ENCODE measurements around the gene PPIC. TPM values are rescaled to one million over a fixed set of nuclear protein-coding genes. Genes with fewer than 3 reads are reported as not detected.

Gene PPIC
- total and polyA plus RNA-seq, 2 donors (not counting 1 experiment from before 2014, with no cell fraction given): not detected

DNA sequence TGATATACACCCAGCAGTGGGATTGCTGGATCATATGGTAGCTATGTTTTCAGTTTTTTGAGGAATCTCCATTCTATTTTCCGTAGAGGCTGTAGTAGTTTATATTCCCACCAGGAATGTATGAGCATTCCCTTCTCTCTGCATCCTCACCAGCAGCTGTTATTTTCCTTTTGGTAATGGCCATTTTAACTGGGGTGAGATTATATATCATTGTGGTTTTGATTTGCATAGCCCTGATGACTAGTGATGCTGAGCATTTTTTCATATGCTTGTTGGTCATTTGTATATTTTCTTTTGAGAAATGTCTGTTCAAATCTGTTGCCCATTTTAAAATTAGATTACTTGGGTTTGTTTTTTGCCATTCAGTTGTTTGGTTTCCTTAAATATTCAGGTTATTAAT, 11.2 kb upstream of the PPIC start:
- Mint-ChIP-seq H3K9me3 (ENCODE audit: insufficient read depth) (peaks cover 12% of the 10 kb centered on the region), H3K27me3 (peaks cover 61% of the 10 kb centered on the region), H3K27ac (no peak overlapping the region)

DNA sequence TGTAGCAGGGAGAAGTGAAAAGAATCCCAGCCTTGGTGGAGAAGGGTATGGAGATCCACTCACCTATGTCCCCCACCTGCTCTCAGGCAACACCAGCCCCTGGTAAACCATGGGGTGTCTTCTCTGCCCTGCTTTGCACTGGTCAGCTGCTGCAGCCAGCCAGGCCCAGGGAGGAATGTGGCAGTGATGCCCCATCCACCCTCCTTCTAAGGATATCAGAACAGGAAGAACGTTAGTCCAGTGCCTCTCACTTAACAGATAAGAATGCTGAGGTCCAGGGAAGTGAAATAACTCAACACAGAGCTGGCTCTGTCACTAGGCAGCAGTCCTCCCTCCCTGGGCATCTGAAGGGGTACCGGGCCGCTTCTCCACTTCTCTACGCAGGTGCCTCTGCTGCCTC, 9.7 kb upstream of the PPIC start:
- Mint-ChIP-seq H3K4me3 (no peak overlapping the region), H3K27ac (no peak overlapping the region), H3K9me3 (ENCODE audit: insufficient read depth) (peaks cover 2% of the 10 kb centered on the region), H3K27me3 (peaks cover 46% of the 10 kb centered on the region), H3K4me1 (no peaks in the 10 kb centered on the region)
- ChIA-PET POLR2A (no interaction called here), CTCF (no interaction called here)
- TF ChIP-seq, protein P1, sequence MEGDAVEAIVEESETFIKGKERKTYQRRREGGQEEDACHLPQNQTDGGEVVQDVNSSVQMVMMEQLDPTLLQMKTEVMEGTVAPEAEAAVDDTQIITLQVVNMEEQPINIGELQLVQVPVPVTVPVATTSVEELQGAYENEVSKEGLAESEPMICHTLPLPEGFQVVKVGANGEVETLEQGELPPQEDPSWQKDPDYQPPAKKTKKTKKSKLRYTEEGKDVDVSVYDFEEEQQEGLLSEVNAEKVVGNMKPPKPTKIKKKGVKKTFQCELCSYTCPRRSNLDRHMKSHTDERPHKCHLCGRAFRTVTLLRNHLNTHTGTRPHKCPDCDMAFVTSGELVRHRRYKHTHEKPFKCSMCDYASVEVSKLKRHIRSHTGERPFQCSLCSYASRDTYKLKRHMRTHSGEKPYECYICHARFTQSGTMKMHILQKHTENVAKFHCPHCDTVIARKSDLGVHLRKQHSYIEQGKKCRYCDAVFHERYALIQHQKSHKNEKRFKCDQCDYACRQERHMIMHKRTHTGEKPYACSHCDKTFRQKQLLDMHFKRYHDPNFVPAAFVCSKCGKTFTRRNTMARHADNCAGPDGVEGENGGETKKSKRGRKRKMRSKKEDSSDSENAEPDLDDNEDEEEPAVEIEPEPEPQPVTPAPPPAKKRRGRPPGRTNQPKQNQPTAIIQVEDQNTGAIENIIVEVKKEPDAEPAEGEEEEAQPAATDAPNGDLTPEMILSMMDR (IDR thresholded peaks at IDR 0.05): no peak
- TF ChIP-seq EZH2 (IDR thresholded peaks at IDR 0.05; ENCODE audit: borderline replicate concordance, insufficient read depth, low read depth, low read length, poor library complexity, severe bottlenecking): no peak
- WGBS (ENCODE audit: insufficient coverage): 83% methylated on average over 4 of the region's 4 CpGs
- Histone ChIP-seq H2AFZ (ENCODE audit: insufficient read depth, low read depth, low read length, poor library complexity, severe bottlenecking) (no peak overlapping the region), H4K20me1 (ENCODE audit: control insufficient read depth, insufficient read depth, low read length, poor library complexity, severe bottlenecking) (no peaks in the 10 kb centered on the region), H3K4me2 (replicated peaks; ENCODE audit: low read depth, low read length, poor library complexity, severe bottlenecking) (no peak overlapping the region), H3K79me2 (ENCODE audit: control insufficient read depth, insufficient read depth, low read length) (no peaks in the 10 kb centered on the region), H3K36me3 (replicated peaks in 1 of 2; ENCODE audit: control extremely low read depth in 1 of 2, control insufficient read depth in 1 of 2, extremely low read depth in 1 of 2, insufficient read depth in 2 of 2, low read length in 1 of 2) (no peaks in the 10 kb centered on the region), H3K27me3 (replicated peaks in 1 of 4; ENCODE audit: control extremely low read depth in 1 of 4, control insufficient read depth in 3 of 4, insufficient read depth in 4 of 4, low read length in 3 of 4) (peaks cover 0 to 26% (median 2%) of the 10 kb centered on the region in 4 experiments), H3K4me1 (ENCODE audit: control insufficient read depth in 2 of 2, insufficient read depth in 2 of 2, low read length in 2 of 2) (no peaks in the 10 kb centered on the region), H3K9ac (ENCODE audit: low read length) (no peak overlapping the region), H3K4me3 (ENCODE audit: control extremely low read depth in 1 of 5, extremely low read depth in 1 of 5, insufficient read depth in 1 of 5, low read depth in 2 of 5, low read length in 4 of 5) (no peak overlapping the region), H3K27ac (ENCODE audit: low read length in 2 of 2) (no peak overlapping the region), H3K9me3 (ENCODE audit: control extremely low read depth in 1 of 3, control insufficient read depth in 2 of 3, insufficient read depth in 1 of 3, low read length in 2 of 3) (peaks cover 0 to 1% (median 0%) of the 10 kb centered on the region in 3 donors)
- ATAC-seq (ENCODE audit: low read depth) (no peak), DNase-seq (no peak)
- intact Hi-C loops (cut with micrococcal nuclease): no loop called here

More for the DNA sequence above, 11.2 kb upstream of the PPIC start:
- no CpG with 5 or more reads among the region's 1 CpG for WGBS (ENCODE audit: insufficient coverage)
- Histone ChIP-seq H3K4me1 (ENCODE audit: control insufficient read depth in 2 of 2, insufficient read depth in 2 of 2, low read length in 2 of 2) (no peaks in the 10 kb centered on the region), H3K9ac (ENCODE audit: low read length) (no peak overlapping the region), H3K36me3 (replicated peaks in 1 of 2; ENCODE audit: control extremely low read depth in 1 of 2, control insufficient read depth in 1 of 2, extremely low read depth in 1 of 2, insufficient read depth in 2 of 2, low read length in 1 of 2) (no peaks in the 10 kb centered on the region), H3K27ac (ENCODE audit: low read length in 2 of 2) (no peak overlapping the region), H3K79me2 (ENCODE audit: control insufficient read depth, insufficient read depth, low read length) (no peaks in the 10 kb centered on the region), H3K4me3 (ENCODE audit: control extremely low read depth in 1 of 5, extremely low read depth in 1 of 5, insufficient read depth in 1 of 5, low read depth in 2 of 5, low read length in 4 of 5) (no peak overlapping the region), H4K20me1 (ENCODE audit: control insufficient read depth, insufficient read depth, low read length, poor library complexity, severe bottlenecking) (no peaks in the 10 kb centered on the region), H2AFZ (ENCODE audit: insufficient read depth, low read depth, low read length, poor library complexity, severe bottlenecking) (no peak overlapping the region), H3K9me3 (ENCODE audit: control extremely low read depth in 1 of 3, control insufficient read depth in 2 of 3, insufficient read depth in 1 of 3, low read length in 2 of 3) (peaks cover 0 to 8% (median 0%) of the 10 kb centered on the region in 3 donors), H3K27me3 (replicated peaks in 1 of 4; ENCODE audit: control extremely low read depth in 1 of 4, control insufficient read depth in 3 of 4, insufficient read depth in 4 of 4, low read length in 3 of 4) (peaks cover 0 to 20% (median 5%) of the 10 kb centered on the region in 4 experiments), H3K4me2 (replicated peaks; ENCODE audit: low read depth, low read length, poor library complexity, severe bottlenecking) (no peak overlapping the region)
- ChIA-PET CTCF (no interaction called here), POLR2A (no interaction called here)
- intact Hi-C loops (cut with micrococcal nuclease): no loop called here
- DNase-seq (no peak), ATAC-seq (ENCODE audit: low read depth) (no peak)
- no peak for TF ChIP-seq EZH2 (IDR thresholded peaks at IDR 0.05; ENCODE audit: borderline replicate concordance, insufficient read depth, low read depth, low read length, poor library complexity, severe bottlenecking)
- TF ChIP-seq, protein P1 (IDR thresholded peaks at IDR 0.05): no peak
- Mint-ChIP-seq H3K4me3 (no peak overlapping the region), H3K4me1 (no peaks in the 10 kb centered on the region)
